HG02943 (cell line): ENCODE results near the gene THRSP.
"Not testable (repeated sequence)": the region's sequence is repeated elsewhere in the genome, so short reads cannot be mapped to it uniquely, and the experiment has no call there.

ENCODE experiments used
- ATAC-seq: cut with Tn5 transposase; IDR thresholded peaks from one replicate; pipeline ENCODE4 v1.9.1; 2021; ENCODE audit warnings: mild to moderate bottlenecking, low read depth, moderate library complexity; ENCODE audit not compliant: unreplicated experiment

THRSP gene

GRCh38 chr11:78063440-78064181 lies at the start of gene THRSP:
TSS of gene THRSP (plus strand) at chr11:78063861. CDS start at chr11:78063882, 21 bp downstream.
- ATAC-seq, result no peak

- ATAC-seq, result not testable (repeated sequence)
These were observed 48.6 kb upstream of the THRSP start for GRCh38 chr11:78014937-78015520.

DNA sequence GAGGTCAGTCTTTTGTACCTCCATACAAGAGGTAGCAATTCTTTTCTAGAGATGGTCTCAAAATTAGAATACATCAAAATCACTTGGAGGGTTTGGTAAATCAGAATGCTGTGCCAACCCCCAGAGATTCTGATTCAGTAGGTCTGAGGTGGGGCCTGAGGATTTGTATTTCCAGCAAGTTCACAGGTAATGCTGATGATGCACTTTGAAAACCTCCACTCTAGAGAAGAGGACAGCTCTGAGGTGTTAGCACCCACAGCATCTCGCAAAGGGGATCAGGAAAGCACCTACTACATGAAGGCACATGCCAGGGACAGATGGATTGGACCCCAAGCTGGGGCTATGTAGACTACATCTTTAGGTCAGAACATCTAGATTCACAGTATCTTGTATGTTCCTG lies 47.8 kb upstream of the THRSP start:
- ATAC-seq, result no peak

GRCh38 chr11:78019808-78020207 lies 43.9 kb upstream of the THRSP start:
- ATAC-seq, result no peak

DNA sequence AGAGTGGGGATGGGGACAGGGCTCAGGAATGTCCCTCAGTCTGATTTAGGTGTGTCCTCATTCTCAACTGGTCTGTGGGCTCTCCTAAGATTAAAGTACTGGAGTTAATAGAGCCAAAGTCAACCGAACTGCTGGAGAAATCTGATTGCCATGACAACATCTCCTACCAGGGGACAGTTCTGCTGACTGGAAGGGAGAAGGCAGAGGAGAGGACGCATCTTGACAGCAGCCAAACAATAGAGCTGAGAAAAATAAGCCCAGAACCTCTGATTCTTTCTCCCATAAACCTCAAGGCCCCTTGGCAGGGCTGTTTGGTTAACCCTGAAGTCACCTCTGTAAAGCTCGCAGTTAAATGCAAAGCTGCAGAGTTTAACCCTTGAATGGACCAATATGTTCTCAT lies 43.4 kb upstream of the THRSP start:
- ATAC-seq, result no peak

- no peak for ATAC-seq
These were observed 42.0 kb upstream of the THRSP start for GRCh38 chr11:78021611-78022010.

GRCh38 chr11:78022397-78023396 lies 41.0 kb upstream of the THRSP start, which contains the start of gene KCTD14:
TSS of gene KCTD14 (minus strand) at chr11:78023276. CDS start at chr11:78023249, 27 bp downstream.
- no peak for ATAC-seq

DNA sequence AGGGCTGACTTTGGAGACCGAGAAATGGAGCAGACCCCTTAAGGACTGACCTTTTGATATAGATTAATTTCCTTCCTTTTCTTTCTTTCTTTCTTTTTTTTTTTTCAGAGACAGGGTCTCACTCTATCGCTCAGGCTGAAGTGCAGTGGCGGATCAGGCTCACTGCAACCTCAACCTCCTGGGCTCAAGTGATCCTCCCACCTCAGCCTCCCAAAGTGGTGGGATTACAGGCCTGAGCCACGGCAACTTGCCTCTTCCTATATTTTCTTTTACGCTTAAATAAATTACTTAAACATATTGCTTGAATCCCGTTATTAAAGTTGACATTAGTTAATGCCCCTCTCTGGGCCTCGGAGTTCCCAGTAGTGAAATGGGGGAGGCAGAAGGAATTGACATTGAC lies 40.2 kb upstream of the THRSP start:
- ATAC-seq, result no peak

DNA sequence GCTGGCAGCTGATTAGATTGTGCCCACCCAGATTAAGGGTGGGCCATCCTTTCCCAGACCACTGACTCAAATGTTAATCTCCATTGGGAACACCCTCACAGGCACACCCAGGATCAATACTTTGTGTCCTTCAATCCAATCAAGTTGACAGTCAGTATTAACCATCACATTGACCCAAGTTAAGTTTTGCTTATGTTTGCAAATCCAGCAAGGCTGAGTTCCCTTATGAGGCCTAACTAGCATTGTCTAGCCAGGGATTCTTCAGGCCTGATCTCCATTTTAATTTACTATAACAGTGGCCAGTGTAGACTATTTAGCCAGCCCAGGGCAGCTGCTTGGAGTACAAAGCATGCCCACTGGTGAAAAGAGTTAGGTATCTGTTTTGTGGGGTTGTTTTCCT lies 38.3 kb upstream of the THRSP start:
- ATAC-seq, result no peak

- ATAC-seq, result no peak
These were observed 35.9 kb upstream of the THRSP start for GRCh38 chr11:78027759-78028158.

DNA sequence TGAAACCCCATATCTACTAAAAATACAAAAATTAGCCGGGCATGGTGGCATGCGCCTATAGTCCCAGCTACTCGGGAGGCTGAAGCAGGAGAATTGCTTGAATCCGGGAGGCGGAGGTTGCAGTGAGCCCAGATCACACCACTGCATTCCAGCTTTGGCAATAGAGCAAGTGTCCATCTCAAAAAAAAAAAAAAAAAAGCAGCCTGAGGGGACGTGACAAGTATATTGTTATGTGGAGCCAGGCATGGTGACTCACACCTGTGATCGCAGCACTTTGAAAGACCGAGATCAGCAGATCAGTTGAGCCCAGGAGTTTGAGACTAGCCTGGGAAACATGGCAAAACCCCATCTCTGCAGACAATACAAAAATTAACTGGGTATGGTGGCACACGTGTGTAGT lies 35.2 kb upstream of the THRSP start:
- ATAC-seq, result not testable (repeated sequence)

- ATAC-seq, result no peak
These were observed 33.0 kb upstream of the THRSP start for GRCh38 chr11:78030429-78031325.

DNA sequence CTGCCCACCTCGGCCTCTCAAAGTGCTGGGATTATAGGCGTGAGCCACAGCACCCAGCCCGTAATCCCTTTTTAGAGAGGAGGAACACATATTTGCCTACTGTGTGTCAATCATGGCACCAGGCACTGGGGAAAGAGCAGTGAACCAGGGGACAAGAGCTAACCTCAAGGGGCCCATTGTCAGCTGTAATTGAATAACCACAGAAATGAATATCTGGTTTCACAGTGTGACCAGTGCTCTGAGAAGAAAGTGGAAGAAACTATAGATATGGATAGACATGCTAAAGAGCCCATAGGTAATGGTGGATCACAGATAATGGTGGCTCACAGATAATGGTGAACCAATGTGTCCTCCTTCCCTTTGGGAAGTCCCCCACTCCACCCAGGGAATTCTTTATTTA lies 32.0 kb upstream of the THRSP start:
- ATAC-seq, result no peak

DNA sequence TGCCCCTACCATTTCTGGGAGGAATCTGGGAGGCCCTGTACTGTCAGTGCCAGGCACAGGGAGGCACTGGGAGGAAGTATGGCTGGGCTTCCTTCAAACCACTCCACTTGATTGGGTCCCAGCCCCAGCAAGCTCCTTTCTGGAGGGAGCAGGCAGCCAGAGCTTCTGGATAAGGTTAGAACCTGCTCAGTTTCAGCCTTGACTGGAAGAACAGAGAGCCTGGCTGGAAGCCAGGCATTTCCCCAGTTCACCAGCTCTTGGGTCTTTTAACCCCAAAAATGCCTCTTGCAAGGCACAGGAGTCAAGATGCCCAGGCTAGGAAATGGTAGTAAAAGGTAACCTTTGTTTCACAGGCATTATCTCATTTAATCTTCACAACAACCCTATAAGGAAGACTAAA lies 31.6 kb upstream of the THRSP start:
- no peak for ATAC-seq

DNA sequence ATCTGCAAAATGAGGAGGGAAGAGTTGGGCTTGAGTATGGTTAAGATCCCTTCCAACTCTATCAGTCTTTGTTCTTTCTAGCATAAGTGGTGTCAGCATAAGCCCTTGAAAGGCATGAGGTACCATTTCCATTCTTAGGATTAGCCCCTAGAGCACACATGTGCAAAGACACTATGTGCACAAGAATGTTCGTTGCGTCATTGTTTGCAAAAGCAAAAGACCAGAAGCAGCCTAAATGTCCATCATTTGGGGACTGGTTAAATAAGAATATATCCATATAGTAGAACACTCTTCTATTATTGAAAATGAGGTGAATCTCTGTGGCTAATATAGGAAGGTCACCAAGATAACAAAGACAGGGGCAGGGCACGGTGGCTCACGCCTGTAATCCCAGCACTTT lies 30.6 kb upstream of the THRSP start:
- no peak for ATAC-seq

DNA sequence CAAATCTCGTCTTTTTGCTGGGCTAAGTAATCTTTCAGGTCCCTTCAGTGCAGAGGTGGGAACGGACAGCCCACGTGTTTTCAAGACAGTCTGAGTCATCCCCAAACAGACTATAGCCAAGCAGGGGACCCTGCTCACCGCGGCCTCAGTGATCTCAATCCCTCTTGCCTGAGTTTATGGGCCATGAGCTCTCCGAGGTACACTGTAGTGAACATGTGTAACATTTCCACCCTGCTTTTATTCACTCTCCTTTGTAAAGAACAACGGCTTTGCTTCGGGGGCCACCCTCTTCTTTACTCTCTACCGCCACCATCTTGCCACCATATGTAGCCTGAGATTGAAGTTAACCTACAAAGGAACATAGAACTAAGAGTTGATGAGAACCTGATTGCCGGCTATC lies 29.0 kb upstream of the THRSP start:
- no peak for ATAC-seq

- ATAC-seq, result no peak
These were observed 27.3 kb upstream of the THRSP start for GRCh38 chr11:78036313-78036712.

- ATAC-seq, result no peak
These were observed 26.6 kb upstream of the THRSP start for GRCh38 chr11:78037056-78037455.

- no peak for ATAC-seq
These were observed 25.6 kb upstream of the THRSP start for GRCh38 chr11:78037825-78038620.
